Fibroblast of skin of right biceps (primary cell): ENCODE data around the gene ITPA.

Experiments used
- DNase-seq: peaks from one replicate; pipeline ENCODE4 v3.0.0-alpha.2; 2013

Gene ITPA

GRCh38 chr20:3247638-3248037, 38.3 kb downstream of the ITPA start:
- DNase-seq: no peak

GRCh38 chr20:3248167-3248992, 39.1 kb downstream of the ITPA start:
- peak; percentile 44 for DNase-seq

- DNase-seq: no peak
These were observed 39.7 kb downstream of the ITPA start for GRCh38 chr20:3248993-3249347.

GRCh38 chr20:3250091-3250504, 40.8 kb downstream of the ITPA start:
- DNase-seq: peak; percentile 17

GRCh38 chr20:3251806-3252205, 42.5 kb downstream of the ITPA start:
- no peak for DNase-seq

- DNase-seq: no peak
These were observed 46.4 kb downstream of the ITPA start for GRCh38 chr20:3255728-3256127.

- DNase-seq: no peak
These were observed 49.1 kb downstream of the ITPA start for GRCh38 chr20:3258429-3258828.

GRCh38 chr20:3262566-3262965, 53.3 kb downstream of the ITPA start:
- peak; percentile 58 for DNase-seq

- no peak for DNase-seq
These were observed 60.8 kb downstream of the ITPA start for GRCh38 chr20:3270051-3270450.

GRCh38 chr20:3273371-3273770, 64.1 kb downstream of the ITPA start:
- DNase-seq: no peak
